Measurements from ENCODE around the gene TMPRSS13.

Gene TMPRSS13

DNA sequence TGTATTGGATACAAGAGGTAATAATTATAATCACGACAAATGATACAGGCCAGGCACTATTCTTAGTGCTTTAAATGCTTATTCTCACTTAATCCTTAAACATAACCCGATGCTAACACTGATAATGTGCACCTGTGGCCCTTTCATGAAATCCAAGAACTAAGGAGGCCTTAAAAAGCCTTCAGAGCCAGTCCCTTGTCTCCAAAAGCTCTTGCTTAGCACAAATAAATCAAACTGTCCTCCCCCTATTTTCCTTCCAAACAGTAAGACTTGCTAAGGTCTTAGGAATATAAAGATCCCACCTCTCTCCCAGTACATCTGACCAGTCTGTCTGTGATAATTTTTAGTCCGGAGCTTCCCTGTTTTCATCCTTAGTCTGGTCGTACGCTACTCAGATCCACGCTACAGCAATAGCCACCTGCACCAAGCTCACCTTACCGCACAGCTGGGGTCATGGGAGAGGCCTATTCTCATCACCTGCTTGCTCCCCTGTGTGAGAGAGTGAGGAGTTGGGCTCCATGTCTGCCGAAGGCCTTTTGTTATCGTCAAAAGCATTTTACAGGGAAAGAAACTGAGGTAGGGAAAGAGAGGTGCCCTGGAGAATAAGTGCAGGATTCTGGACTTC, 69.6 kb downstream of the TMPRSS13 start:
- in situ Hi-C loops (cut with HindIII; ENCODE audit: low sequenced_read_pairs) = loop anchor here (5.0 kb wide), 1 partner anchor 88 kb away; no protein-coding TSS in a partner anchor

DNA sequence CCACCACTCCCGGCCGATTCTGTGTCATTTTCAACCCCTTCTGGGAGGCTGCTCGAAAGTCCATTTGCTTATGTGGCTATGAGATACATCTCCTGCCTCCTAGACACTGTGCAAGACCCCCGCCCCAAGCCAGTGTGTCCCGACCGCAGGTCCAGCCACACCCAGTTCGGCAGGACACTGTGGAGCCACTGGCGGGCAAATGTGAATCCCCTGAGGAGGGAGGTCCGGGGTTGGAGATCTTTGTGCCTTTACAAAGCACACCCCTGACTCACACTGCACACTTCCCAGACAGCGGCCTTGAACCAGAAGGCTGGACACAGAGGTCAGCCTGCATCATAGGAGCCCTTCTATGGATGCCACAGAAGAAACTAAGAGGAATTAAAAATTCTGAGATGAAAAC, 70.1 kb downstream of the TMPRSS13 start:
- in situ Hi-C loops (cut with HindIII; ENCODE audit: low sequenced_read_pairs) = no loop called here

GRCh38 chr11:117857734-117858414, 71.3 kb downstream of the TMPRSS13 start:
- in situ Hi-C loops (cut with HindIII; ENCODE audit: low sequenced_read_pairs) = no loop called here

DNA sequence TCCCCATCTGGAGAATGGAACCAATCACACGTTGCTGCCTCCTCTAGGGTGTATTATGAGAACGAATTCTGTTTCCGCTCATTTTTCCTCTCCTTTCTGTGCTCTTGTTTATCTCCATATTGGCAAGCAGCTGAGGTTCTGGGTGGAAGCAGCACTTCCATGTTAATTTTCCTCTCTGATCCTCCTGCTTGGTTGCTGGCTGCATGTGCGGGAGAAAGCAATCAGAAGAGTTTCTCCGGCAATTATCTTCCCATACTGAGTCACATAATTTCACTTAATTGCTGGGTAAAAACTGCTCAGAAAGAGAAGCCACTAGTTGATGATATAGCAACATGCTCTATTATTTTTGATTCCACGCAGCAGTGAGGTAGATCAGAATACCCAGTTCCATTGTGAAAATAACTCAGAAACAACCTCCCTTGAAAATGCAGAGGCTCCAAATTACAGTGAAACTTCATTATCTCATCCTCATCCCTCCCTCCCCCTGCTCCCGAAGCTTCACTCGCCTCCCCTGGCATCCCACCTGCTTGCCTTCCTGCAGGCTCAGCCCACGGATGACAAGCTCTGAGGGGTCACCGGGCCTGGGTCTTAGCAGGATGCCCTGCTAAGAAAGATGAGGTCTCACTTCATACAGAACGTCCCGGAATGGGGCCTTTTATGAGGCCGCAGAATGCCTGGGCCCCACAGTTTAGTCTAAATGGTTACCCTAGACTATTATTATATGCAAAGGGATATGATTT, 73.1 kb downstream of the TMPRSS13 start:
- in situ Hi-C loops (cut with HindIII; ENCODE audit: low sequenced_read_pairs) = no loop called here

GRCh38 chr11:117855186-117855845, 73.9 kb downstream of the TMPRSS13 start:
- in situ Hi-C loops (cut with HindIII; ENCODE audit: low sequenced_read_pairs) = no loop called here

DNA sequence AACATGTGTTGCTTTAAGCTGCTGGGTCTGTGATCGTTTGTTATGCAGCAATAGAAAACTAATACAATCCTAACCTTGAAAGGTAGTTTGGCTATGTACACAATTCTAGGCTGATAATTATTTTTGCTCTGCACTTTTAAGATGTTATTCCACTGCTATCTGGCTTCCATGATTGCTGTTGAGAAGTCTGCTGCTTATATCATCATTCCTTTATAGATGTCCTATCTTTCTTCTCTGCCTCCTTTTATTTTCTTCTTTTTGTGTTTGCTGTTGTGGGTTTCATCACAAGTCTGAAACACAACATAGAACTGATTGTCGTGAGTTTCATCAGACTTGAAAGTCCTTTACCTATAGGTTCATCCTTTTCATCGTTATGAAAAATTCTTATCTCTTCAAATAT, 76.9 kb downstream of the TMPRSS13 start:
- in situ Hi-C loops (cut with HindIII; ENCODE audit: low sequenced_read_pairs) = no loop called here

DNA sequence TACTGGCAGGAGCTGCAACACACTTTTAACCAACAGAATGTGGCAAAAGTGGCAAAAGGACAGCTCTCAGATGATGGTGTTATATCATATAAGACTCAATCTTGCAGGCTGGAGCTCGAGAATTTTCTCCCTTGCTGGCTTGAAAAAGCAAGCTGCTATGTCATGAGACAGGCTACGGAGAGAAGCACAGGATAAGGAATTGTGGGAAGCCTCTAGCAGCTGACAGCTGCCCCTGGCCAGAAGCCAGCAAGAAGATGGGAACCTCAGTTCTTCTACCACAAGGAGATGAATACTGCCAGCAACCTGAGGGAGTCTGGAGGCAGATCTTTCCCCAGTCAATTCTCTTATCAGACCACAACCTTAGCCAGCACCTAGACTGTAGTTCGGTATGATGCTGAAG, 77.3 kb downstream of the TMPRSS13 start:
- in situ Hi-C loops (cut with HindIII; ENCODE audit: low sequenced_read_pairs) = no loop called here

- in situ Hi-C loops (cut with HindIII; ENCODE audit: low sequenced_read_pairs) = no loop called here
Measured at GRCh38 chr11:117851106-117851505, 78.1 kb downstream of the TMPRSS13 start.

Data from endothelial cell of hepatic sinusoid (primary cell).